GM12874 (cell line): ENCODE results near the gene RTN4.

Experiments
- TF ChIP-seq, protein P1 (sequence below): IDR thresholded peaks from 2 replicates; pipeline ENCODE4 v1.5.1; 2011; ENCODE audit warnings: low read depth, mild to moderate bottlenecking, control low read depth, low read length, moderate library complexity; ENCODE audit not compliant: insufficient read depth

The RTN4 gene

DNA sequence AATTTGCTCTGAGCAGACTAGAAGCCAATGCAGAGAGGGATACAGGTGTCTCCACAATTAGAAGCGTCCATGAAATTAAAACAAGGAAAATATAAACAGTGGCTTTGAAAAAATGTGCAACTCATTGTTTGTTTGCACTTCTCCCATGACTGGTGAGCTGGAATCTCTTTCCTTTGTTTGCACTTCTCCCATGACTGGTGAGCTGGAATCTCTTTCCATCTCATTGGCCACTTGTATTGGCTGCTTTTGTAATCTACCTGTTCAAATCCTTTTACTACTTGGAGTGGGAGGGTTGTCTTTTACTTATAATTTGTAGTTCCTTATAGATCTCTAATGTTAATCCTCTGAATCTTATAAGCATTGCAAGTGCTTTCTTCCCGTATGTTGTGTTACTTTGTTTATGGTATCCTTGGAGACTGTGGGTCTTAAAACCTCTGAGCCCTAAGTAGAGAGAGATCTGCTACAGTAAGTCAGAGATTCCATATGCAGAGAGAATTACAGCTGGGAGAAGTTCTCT, 94.1 kb downstream of the RTN4 start:
- TF ChIP-seq, protein P1, sequence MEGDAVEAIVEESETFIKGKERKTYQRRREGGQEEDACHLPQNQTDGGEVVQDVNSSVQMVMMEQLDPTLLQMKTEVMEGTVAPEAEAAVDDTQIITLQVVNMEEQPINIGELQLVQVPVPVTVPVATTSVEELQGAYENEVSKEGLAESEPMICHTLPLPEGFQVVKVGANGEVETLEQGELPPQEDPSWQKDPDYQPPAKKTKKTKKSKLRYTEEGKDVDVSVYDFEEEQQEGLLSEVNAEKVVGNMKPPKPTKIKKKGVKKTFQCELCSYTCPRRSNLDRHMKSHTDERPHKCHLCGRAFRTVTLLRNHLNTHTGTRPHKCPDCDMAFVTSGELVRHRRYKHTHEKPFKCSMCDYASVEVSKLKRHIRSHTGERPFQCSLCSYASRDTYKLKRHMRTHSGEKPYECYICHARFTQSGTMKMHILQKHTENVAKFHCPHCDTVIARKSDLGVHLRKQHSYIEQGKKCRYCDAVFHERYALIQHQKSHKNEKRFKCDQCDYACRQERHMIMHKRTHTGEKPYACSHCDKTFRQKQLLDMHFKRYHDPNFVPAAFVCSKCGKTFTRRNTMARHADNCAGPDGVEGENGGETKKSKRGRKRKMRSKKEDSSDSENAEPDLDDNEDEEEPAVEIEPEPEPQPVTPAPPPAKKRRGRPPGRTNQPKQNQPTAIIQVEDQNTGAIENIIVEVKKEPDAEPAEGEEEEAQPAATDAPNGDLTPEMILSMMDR, result no peak

DNA sequence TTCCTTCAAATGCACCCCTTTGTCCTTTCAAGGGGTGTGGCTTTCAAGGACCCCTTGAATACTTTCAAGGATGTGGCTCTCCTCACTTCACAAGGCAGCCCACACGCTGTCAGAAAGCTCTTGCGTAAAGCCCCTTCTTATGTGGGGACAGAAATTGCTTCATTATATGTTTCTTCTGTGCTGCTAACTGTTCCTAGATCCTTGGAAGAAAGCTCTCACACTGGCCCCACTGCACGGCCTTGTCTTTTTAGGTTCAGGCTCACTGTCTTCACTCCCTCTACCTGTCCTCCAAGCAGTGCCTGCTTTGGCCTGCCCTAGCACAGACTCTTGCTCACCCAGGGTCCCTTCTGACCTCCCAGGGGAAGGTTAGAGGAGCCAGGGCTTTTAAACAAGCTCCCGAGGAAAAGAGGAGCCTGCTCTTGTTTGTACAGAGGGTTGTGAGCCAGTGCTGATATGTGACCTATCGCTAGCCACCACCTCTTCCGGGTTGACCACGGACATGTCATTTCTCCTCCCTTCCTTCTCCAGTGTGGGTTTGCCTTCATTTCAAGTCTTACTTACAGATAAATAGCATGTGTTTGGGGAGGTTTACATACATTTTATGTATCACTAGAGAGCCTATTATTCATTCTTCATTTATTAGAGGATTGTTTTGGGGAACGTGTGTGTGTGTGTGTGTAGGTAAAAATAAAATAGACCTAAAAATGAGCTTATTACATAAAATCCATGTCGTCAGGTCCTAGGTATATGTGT, 94.7 kb downstream of the RTN4 start:
- TF ChIP-seq, protein P1, result no peak

DNA sequence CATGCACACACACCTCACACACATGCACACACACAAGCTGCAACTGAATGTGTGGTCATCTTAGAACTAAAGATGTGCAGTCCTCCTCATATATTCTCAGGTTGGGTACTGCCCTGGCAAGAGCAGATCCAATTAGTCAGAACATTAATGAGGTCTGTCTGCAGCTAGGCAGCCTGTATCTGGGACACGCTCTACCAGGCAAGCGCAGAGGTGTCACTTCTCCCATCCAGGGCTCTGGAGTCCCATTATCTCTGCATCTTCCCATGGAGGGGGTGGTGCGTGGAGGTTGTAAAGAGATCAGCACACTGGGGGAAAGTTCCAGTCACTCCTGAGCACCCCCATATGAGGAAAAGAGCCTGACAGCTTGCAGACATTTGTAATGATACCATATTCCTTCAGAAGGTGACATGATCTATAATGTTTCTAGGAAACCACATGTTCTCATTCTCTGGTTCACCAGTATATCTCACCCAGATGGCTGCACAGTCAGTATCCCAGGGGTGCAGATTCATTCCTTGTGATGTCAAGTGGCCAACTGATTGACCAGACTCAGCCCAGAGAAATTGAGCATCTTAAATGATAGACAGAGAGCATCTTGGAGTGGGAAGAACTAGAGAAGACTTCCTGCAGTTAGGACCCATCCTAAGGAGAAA, 95.4 kb downstream of the RTN4 start:
- TF ChIP-seq, protein P1, result no peak

DNA sequence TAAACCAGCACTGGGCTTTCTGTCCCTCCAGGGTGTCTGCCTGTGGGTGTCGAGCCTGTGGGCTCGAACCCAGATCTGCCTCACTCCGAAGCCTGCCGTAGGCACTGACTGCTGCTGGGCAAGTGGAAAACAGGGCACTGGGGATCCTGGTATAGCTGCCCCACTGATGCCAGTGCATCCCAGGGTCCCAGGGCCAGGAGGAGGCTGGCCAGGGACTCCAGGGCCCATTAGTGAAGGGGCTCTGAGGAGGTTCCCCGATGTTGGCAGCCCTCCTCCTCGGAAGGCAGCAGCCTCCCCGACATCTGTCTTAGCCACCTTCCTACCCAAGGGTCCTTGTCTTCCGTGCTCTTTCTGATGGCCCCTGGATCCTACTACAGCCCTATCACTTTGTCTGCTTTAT, 96.1 kb downstream of the RTN4 start:
- TF ChIP-seq, protein P1, result no peak

DNA sequence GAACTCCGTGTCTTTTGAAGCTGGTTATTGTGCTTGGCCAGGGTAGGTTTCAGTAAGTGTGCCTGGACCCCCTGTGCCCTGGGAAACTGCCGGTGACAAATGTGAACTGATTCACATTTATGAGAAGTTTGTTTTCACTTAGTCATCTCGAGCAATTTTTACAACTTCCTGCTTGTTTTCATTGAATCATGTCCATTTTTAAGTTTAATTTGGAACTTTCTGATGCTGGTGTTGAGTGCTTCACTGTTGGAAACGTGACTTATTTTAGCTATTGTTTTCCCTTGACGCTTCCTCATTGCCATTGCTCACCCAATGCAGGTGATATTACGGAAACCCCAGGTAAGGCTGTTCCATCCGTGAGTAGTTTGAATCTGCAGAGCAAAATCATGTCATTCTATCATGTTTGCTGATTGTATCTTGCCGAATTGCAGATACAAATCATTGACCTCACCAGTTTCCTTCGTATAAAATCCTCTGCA, 97.2 kb downstream of the RTN4 start:
- TF ChIP-seq, protein P1, result no peak

DNA sequence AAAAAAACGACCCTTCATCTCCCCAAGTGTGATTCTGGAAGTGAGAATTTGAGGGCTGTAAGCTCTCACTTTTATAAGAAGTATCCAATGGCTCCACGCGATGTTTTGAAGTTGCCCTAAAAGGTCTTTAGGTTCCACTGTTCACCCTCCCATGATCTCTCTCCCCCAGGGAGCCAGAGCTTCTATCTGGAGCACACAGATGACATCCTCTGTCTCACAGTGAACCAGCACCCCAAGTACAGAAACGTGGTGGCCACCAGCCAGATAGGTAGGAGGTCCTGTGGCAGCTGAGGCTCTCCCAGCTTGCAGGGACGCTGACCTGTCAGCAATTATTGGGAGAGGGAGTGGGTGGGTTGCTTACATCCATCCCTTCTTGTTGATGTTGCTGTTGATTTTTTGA, 97.8 kb downstream of the RTN4 start:
- TF ChIP-seq, protein P1, result no peak

DNA sequence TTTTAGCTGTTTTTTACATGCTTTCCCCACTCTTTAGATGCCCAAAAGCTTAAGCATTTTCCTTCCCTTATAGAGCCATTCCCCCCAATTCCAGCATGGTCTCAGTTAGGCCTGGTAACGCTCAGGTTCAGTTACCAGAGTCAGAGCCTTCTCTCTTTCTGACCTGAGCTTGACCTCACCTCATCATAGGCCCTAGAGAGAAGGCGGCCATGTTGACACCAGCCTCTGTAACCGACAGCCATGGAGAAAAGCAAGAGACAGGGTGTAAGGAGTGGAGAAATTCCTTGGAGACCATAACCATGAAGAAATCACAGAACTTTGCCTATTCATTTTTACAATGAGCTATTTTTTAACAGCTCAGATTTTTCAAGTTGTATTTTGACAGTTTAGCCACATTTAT, 99.4 kb downstream of the RTN4 start:
- TF ChIP-seq, protein P1, result no peak
